HepG2 (cell line): ENCODE data around the gene C10orf67. TPM values are rescaled to one million over a fixed set of nuclear protein-coding genes. Genes with fewer than 3 reads are reported as not detected.
A peak's percentile ranks its signal among the peaks of the same experiment; 100 is the strongest.

Source experiments
- AHDC1 ChIP-seq: sonication (generic); formaldehyde crosslinking; IDR thresholded peaks from 2 replicates; pipeline ENCODE4 v1.5.1; 2020; ENCODE audit warnings: mild to moderate bottlenecking, missing genetic modification reagents, borderline replicate concordance
- GATAD2A ChIP-seq: IDR thresholded peaks from 2 replicates; pipeline ENCODE4 v1.6.1; 2016
- HMG20A ChIP-seq: IDR thresholded peaks from 2 replicates; pipeline ENCODE4 v1.6.1; 2016; ENCODE audit warnings: borderline replicate concordance
- HNF4A ChIP-seq: sonication (generic); formaldehyde crosslinking; IDR thresholded peaks from 2 replicates; pipeline ENCODE4 v1.4.0; 2020; ENCODE audit warnings: missing genetic modification reagents
- MAF1 ChIP-seq: sonication (generic); formaldehyde crosslinking; IDR thresholded peaks from 2 replicates; pipeline ENCODE4 v1.5.0; 2020; ENCODE audit warnings: missing genetic modification reagents, borderline replicate concordance
- MXD3 ChIP-seq: IDR thresholded peaks from 2 replicates; pipeline ENCODE4 v1.6.1; 2016; ENCODE audit warnings: mild to moderate bottlenecking, missing biosample characterization, missing genetic modification reagents
- PHB2 ChIP-seq: fragments of 450-650 bp; IDR thresholded peaks from 2 replicates; pipeline ENCODE4 v1.6.1; 2018; ENCODE audit not compliant: partially characterized antibody
- SKI ChIP-seq: fragments of 450-650 bp; IDR thresholded peaks from one replicate; pipeline ENCODE4 v1.6.1; 2018; ENCODE audit warnings: mild to moderate bottlenecking; ENCODE audit not compliant: partially characterized antibody
- SOX6 ChIP-seq, 2 experiments: fragments of 450-650 bp in 1 of 2; sonication (generic) in 1 of 2; formaldehyde crosslinking in 1 of 2; IDR thresholded peaks; 2 replicates each; pipeline versions ENCODE4 v1.4.0 to v1.6.1; 2017 to 2020; ENCODE audit warnings: antibody characterized with exemption in 1 of 2, mild to moderate bottlenecking in 1 of 2, missing genetic modification reagents in 1 of 2
- TEAD3 ChIP-seq: optimal IDR thresholded peaks from 2 replicates; pipeline ENCODE3; 2016; ENCODE audit warnings: borderline replicate concordance
- THRA ChIP-seq: sonication (generic); formaldehyde crosslinking; IDR thresholded peaks from 2 replicates; pipeline ENCODE4 v1.4.0; 2020; ENCODE audit warnings: missing genetic modification reagents, borderline replicate concordance
- ZNF609 ChIP-seq: sonication (generic); formaldehyde crosslinking; IDR thresholded peaks from 2 replicates; pipeline ENCODE4 v1.4.0; 2020; ENCODE audit warnings: mild to moderate bottlenecking, missing genetic modification reagents, borderline replicate concordance
- ZNF710 ChIP-seq: sonication (generic); formaldehyde crosslinking; IDR thresholded peaks from 2 replicates; pipeline ENCODE4 v1.5.0; 2020; ENCODE audit warnings: mild to moderate bottlenecking, missing genetic modification reagents, borderline replicate concordance
- polyA plus RNA-seq, 8 experiments: library from polyadenylated mRNA; depleted of rRNA in 3 of 8; stranded (reverse) in 7 of 8; unstranded in 1 of 8; fragments of >200 nt; fragmentation: Illumina TruSeq in 4 of 8; extraction: Trizol in 4 of 8; gene quantifications; 2 replicates each; pipeline versions ENCODE4 v1.2.1 to v1.2.3, GENCODE V29; 2011 to 2016; ENCODE audit warnings: low read depth in 4 of 8, missing spikeins in 1 of 8, mixed read lengths in 1 of 8; ENCODE audit not compliant: insufficient read depth in 1 of 8
- total RNA-seq, 5 experiments: library from RNA; depleted of rRNA; stranded (reverse); fragments of >200 nt; fragmentation: Illumina TruSeq; extraction: Trizol; gene quantifications; 2 replicates each; pipeline ENCODE4 v1.2.3, GENCODE V29; 2016; ENCODE audit warnings: low read depth in 1 of 5

C10orf67 gene
- total and polyA plus RNA-seq, 2 of the 13 experiments (the other 11 are each of a cell fraction or from before 2014, with no cell fraction given) = not detected

GRCh38 chr10:23186697-23187096 is 157.9 kb downstream of the C10orf67 start (continued):
- TF ChIP-seq ZNF609 (CRISPR knock-in tag) (peak; percentile 77; the same call in 1 of the 2 replicates), SOX6 (IDR thresholded peaks at IDR 0.05) (no peak), SOX6 (CRISPR knock-in tag; IDR thresholded peaks at IDR 0.05) (peak; percentile 98), HNF4A (CRISPR knock-in tag) (peak; percentile 85), TEAD3 (CRISPR knock-in tag) (peak; percentile 57), HMG20A (CRISPR knock-in tag) (peak; percentile 93; the same call in 1 of the 2 replicates), THRA (CRISPR knock-in tag) (peak; percentile 74; the same call in 1 of the 2 replicates), MXD3 (no peak), MAF1 (CRISPR knock-in tag) (no peak), SKI (peak; percentile 61), PHB2 (no peak), GATAD2A (peak; percentile 86), ZNF710 (CRISPR knock-in tag) (0 out of 2 replicates have a peak, but pooled peaks have one; percentile 75), AHDC1 (CRISPR knock-in tag) (peak; percentile 97)
